HuH-7.5 (cell line): ENCODE measurements around the gene FKBP1B.
"Not testable (repeated sequence)": the region's sequence is repeated elsewhere in the genome, so short reads cannot be mapped to it uniquely, and the experiment has no call there.

ENCODE experiments used
- DNase-seq: peaks from one replicate; pipeline ENCODE4 v3.0.0; 2011; ENCODE audit warnings: low spot score

The FKBP1B gene

DNA sequence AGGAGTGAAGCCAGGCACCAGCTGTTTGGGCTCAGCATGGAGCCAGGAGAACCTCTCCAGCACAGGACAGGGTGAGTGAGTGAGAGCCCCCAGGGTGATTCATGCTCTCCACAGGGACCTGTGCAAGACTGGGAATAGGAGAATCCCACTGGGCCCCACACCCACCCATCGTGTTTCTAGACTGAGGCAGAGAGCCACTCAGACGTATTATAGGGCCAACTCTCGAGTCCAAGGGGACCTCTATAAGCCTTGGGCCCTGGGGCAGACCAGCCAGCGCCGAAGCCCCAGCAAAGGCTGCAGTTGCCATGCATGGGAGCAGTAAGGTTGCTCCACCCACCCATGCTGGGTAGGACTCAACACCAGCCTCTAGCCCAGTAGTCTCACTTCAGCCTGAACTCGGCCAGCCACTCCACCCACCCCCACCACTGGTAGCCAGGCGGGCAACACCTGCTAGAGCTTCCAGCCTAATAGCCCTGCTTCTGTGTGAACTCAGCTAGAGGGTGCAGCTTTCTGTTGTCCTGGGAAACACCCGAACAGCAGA is 54.6 kb downstream of the FKBP1B start:
- no peak for DNase-seq

DNA sequence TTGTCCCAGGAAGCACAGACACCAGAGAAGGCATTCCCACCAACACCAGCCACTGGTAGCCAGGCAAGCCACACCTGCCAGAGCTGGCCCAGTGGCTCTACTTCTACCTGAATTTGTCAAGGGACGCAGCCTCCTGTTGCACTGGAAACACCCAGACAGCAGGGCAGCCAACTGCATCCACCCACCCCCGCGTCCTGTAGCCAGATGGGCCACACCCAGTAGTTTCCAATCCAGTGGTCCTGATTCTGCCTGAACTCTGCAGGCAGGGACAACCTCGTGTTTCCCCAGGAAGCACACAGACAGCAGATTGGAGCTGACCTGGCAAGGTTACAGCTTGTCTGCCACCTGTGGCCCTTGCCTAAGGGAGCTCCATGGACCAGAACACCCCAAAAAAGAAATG is 55.4 kb downstream of the FKBP1B start:
- DNase-seq, result no peak

DNA sequence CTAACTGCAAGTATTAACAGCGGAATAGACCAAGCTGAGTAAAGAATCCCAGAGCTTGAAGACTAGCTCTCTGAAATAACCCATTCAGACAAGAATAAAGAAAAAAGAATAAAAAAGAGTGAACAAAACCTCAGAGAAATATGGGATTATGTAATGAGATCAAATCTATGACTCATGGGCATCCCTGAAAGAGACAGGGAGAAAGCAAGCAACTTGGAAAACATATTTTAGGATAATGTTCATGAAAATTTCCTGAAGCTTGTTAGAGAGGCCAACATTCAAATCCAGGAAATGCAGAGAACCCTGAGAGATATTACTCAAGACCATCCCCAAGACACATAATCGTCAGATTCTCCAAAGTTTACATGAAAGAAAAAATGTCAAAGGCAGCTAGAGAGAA is 56.3 kb downstream of the FKBP1B start:
- no peak for DNase-seq

DNA sequence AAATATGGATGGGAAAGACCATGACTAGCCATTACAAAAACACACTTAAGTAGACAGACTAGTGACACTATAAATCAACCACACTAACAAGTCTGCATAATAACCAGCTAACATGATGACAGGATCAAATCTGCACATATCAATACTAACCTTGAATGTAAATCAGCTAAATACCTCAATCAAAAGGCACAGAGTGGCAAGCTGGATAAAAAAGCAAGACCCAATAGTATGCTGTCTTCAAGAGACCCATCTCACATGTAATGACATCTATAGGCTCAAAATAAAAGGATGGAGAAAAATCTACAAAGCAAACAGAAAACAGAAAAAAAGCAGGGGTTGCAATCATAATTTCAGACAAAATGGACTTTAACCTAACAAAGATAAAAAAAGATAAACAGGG is 57.2 kb downstream of the FKBP1B start:
- no peak for DNase-seq

DNA sequence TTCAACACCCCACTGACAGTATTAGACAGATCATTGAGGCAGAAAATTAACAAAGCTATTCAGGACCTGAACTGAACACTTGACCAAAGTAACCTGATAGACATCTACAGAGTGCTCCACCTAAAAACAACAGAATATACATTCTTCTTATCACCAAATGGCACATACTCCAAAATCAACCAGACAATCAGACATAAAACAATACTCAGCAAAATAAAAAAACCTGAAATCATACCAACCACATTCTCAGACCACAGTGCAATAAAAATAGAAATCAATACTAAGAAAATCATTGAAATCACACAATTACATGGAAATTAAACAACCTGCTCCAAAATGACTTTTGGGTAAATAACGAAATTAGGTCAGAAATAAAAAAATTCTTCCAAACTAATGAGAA is 57.8 kb downstream of the FKBP1B start:
- no peak for DNase-seq

DNA sequence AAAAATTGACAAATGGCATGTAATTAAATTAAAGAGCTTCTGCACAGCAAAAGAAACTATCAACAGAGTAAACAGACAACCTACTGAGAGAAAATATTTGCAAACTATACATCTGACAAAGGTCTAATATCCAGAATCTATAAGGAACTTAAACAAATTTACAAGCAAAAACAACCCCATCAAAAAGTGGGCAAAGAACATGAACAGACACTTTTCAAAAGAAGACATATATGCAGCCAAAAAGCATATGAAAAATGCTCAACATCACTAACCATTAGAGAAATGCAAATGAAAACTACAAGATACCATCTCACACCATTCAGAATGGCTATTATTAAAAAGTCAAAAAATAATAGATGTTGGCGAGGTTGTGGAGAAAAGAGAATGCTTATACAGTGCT is 59.9 kb downstream of the FKBP1B start:
- not testable (repeated sequence) for DNase-seq

DNA sequence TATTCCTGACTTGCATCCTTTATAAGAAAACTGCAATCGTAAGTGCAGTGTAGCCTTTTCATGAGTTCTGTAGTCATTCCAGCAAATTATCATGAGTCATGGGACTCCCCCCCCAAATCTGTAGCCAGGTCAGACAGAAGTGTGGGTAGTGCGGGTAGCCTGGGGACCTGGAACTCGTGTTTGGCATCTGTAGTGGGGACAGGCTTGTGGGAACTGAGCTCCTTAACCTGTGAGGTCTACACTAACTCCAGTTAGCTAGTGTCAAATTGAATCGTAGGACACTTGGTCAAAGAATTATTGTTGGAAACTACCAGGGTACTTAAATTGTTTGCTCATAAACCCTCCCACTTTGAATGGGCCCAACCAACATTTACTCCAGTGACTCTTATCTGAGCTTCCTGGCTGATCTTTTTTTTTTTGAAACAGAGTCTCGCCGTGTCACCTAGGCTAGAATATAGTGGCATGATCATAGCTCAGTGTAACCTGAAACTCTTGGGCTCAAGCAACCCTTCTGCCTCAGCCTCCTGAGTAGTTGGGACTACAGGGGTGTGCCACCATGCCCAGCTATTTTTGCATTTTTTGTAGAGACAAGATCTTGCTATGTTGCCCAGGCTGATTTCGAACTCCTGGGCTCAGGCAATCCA is 61.2 kb downstream of the FKBP1B start:
- DNase-seq, result no peak

DNA sequence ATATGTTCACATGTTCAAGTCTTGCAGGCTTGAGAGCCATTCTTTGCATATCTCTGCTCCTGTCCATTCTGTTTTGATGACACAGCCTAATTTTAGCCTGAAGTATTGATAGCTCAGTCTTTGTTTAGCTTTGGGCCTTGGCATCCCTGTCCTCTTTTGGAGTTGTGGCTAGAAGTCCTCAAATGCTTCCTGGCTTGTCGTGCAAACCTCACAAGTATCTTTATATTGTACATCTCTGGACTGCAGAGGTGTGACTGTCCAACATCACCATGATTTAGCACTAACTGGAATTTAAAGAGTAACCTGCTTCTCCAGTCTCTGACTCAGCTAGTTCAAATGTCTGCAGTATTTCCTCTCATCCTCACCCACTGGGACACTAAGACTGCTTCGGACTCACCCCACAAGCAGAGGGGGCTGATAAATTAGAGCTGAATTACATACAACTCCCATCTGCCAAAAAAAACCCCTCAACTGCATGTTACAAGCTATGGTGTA is 61.9 kb downstream of the FKBP1B start:
- no peak for DNase-seq
